ENCODE results near the gene CDKN3.

DNA sequence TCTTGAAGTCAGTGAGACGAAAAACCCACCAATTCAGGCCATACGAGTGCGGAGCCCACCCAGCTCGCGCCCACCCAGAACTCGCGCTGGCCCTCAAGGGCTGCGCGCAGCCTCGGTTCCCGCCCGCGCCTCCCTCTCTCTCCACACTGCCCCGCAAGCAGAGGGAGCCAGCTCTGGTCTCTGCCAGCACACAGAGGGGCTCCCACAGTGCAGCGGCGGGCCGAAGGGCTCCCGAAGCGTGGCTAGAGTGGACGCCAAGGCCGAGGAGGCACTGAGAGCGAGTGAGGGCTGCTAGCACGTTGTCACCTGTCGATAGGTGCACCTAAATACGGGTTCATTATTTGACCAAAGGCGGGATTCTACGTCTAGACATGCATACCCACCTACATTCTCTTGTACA lies 2.2 kb upstream of the CDKN3 start:
- TF ChIP-seq POLR2AphosphoS5 (IDR thresholded peaks at IDR 0.05; ENCODE audit: insufficient read depth in 1 of 2, low read depth in 1 of 2) = no peak
- TF ChIP-seq, protein P1, sequence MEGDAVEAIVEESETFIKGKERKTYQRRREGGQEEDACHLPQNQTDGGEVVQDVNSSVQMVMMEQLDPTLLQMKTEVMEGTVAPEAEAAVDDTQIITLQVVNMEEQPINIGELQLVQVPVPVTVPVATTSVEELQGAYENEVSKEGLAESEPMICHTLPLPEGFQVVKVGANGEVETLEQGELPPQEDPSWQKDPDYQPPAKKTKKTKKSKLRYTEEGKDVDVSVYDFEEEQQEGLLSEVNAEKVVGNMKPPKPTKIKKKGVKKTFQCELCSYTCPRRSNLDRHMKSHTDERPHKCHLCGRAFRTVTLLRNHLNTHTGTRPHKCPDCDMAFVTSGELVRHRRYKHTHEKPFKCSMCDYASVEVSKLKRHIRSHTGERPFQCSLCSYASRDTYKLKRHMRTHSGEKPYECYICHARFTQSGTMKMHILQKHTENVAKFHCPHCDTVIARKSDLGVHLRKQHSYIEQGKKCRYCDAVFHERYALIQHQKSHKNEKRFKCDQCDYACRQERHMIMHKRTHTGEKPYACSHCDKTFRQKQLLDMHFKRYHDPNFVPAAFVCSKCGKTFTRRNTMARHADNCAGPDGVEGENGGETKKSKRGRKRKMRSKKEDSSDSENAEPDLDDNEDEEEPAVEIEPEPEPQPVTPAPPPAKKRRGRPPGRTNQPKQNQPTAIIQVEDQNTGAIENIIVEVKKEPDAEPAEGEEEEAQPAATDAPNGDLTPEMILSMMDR (IDR thresholded peaks at IDR 0.05) = no peak

Measured in vagina (tissue), 2 donors.